Colonic mucosa (tissue), 4 donors: ENCODE data around the gene RALGAPA2. TPM values are rescaled to one million over a fixed set of nuclear protein-coding genes. Genes with fewer than 3 reads are reported as not detected.

ENCODE experiments used
- DNase-seq: peaks from one replicate; pipeline ENCODE4 v3.0.0-alpha.2; 2020
- H3K27ac ChIP-seq: fragments of 200-600 bp; one replicate; pipeline ENCODE4 v1.8.0; 2021
- H3K27me3 ChIP-seq: fragments of 200-600 bp; one replicate; pipeline ENCODE4 v1.8.0; 2021
- H3K36me3 ChIP-seq: fragments of 200-600 bp; one replicate; pipeline ENCODE4 v1.8.0; 2021
- H3K4me1 ChIP-seq: fragments of 200-600 bp; one replicate; pipeline ENCODE4 v1.8.0; 2021; ENCODE audit warnings: mild to moderate bottlenecking
- H3K4me3 ChIP-seq: fragments of 200-600 bp; one replicate; pipeline ENCODE4 v1.8.0; 2021
- H3K9ac ChIP-seq, 2 donors: one replicate each; pipeline ENCODE4 v1.7.0; 2013; ENCODE audit warnings: control low read depth in 2 of 2, low read depth in 2 of 2, low read length in 2 of 2
- H3K9me3 ChIP-seq: fragments of 200-600 bp; one replicate; pipeline ENCODE4 v1.8.0; 2021
- intact Hi-C: fragments of 100-400 bp; cut with DNase I; formaldehyde crosslinking; loops from one replicate; pipeline ENCODE4 v1.14.1; 2022
- total RNA-seq, 2 donors: library from RNA; stranded (reverse); fragmentation: NEBNext Ultra II Directional in 1 of 2; extraction: Animal tissue kit (Norgen Biotek cat#: 25700) in 1 of 2; gene quantifications; one replicate each; pipeline ENCODE4 v1.2.1, GENCODE V29; 2021
- TF ChIP-seq, protein P1 (sequence below): fragments of 200-600 bp; IDR thresholded peaks from one replicate; pipeline ENCODE4 v1.8.0; 2022; ENCODE audit warnings: antibody characterized with exemption, mild to moderate bottlenecking
- donor health status: healthy.
- donor health status: DM: no; HTN: no; CAD: no.
- donor health status: DM: no; HTN: no; CAD: no.

Gene RALGAPA2
- total RNA-seq, 2 donors from 2014 or later, result 64.5 to 66.1 TPM

DNA sequence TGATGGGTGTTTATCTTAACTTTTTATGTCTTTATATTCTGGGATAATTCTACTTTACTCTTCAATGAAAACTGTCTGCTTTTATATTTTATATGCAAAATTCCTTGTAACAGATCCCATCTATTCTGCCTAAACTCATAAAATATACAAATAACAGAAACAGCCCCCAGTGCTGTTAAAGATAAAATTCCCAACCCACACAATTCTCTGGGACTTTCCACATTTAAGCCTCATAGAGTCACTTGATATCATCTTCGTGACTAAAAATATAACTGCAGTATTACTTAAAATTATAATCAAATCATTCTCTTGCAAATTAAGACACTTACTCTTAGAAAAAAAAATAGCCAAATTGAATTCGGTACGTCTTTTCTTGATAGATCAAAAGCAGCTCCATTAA lies 284.4 kb downstream of the RALGAPA2 start:
- intact Hi-C loops, result no loop called here
- H3K27ac ChIP-seq, result no peak overlapping the region
- no peaks in the 10 kb centered on the region for H3K36me3 ChIP-seq
- no peak overlapping the region for H3K9ac ChIP-seq
- H3K4me1 ChIP-seq, result no peaks in the 10 kb centered on the region
- no peaks in the 10 kb centered on the region for H3K27me3 ChIP-seq
- H3K4me3 ChIP-seq, result no peak overlapping the region
- TF ChIP-seq, protein P1, sequence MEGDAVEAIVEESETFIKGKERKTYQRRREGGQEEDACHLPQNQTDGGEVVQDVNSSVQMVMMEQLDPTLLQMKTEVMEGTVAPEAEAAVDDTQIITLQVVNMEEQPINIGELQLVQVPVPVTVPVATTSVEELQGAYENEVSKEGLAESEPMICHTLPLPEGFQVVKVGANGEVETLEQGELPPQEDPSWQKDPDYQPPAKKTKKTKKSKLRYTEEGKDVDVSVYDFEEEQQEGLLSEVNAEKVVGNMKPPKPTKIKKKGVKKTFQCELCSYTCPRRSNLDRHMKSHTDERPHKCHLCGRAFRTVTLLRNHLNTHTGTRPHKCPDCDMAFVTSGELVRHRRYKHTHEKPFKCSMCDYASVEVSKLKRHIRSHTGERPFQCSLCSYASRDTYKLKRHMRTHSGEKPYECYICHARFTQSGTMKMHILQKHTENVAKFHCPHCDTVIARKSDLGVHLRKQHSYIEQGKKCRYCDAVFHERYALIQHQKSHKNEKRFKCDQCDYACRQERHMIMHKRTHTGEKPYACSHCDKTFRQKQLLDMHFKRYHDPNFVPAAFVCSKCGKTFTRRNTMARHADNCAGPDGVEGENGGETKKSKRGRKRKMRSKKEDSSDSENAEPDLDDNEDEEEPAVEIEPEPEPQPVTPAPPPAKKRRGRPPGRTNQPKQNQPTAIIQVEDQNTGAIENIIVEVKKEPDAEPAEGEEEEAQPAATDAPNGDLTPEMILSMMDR, result no peak
- H3K9me3 ChIP-seq, result no peaks in the 10 kb centered on the region
- DNase-seq, result no peak

DNA sequence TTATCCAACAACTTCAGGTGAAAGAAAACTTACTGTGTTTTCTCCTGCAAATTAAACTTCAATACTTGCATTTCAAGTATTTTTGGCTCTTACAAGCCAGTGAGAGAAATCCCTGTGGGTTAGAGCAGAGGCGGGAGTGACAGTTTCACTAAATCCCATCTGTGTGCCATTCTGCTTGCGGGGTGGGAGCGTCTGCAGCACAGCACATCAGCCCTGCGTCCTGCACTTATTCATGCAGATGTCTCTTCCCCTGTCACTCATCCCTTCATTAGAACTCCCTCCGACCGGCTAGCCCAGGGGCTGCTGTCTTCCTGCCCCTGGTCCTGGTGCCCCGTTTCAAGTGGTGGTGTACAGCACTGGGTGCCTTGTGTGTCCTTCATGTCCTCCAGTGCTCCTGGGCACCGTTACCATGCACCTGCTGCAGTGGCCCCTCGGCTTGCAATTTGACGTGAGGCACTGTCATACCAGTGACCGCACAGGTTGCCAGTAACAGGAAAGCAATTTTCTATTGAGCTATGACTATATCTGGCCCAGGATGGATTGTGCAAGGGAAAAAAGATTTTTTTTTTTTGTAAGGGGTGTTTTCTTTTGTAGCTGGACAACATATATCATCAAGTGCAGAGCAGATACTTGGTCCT lies 285.1 kb downstream of the RALGAPA2 start:
- Histone ChIP-seq H3K4me3 (no peak overlapping the region), H3K36me3 (no peaks in the 10 kb centered on the region), H3K27me3 (no peaks in the 10 kb centered on the region), H3K9me3 (no peaks in the 10 kb centered on the region), H3K4me1 (no peaks in the 10 kb centered on the region), H3K9ac (no peak overlapping the region), H3K27ac (no peak overlapping the region)
- intact Hi-C loops, result no loop called here
- no peak for DNase-seq
- TF ChIP-seq, protein P1, result no peak

DNA sequence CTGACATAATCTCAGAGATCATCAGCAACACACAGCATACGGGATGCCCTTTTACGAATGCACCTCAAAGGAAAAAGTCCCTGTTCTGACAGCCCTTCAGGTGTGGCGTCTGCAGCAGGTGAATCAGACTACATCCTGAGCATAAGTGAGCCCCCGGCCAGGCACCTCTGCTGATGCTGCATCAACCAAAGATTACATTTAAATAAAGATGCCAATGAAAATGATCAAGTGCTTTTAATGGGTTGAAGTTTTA lies 285.9 kb downstream of the RALGAPA2 start:
- H3K9ac ChIP-seq, result no peak overlapping the region

DNA sequence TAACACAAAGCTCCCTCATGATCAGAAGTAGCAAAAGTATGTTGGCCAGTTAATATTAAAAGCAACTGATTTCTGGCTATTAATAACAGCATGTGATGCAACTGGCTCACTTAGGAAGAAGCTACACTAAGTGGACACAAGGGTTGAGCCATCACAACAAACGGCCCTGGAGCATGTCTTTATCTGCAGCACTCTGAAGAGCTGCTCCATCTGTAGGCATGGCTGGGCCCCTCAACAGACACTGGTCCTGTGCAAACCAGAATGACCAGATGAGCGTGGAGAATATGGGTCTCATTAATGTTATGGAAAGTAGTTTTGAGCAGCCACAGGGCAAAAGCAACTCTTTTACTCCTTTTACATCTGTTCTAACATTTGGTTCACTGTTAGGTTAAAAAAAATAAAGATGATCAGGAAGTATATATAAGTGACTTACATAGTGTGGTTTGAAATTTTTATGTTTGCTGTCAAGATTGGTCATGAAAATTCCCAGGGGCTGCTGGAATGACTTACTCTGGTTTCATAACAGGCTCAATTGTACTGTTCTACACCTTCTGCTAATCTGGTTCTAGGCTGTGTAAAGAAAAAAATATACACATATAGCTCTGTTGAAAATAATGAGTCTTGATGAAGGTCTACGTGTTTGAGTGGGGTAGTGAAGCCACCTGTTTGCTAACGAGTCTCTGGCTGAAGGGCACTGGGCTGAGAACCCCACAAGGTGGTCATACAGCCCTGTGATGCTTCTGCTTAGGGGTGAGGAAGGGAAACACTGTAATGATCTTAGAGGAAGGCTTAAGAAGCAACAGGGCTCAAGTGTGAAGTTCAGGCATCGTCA lies 286.4 kb downstream of the RALGAPA2 start:
- DNase-seq, result no peak
- TF ChIP-seq, protein P1, result no peak
- H3K9ac ChIP-seq, result no peak overlapping the region
- H3K4me3 ChIP-seq, result no peak overlapping the region
- no peaks in the 10 kb centered on the region for H3K36me3 ChIP-seq
- intact Hi-C loops, result no loop called here
- no peaks in the 10 kb centered on the region for H3K9me3 ChIP-seq
- no peak overlapping the region for H3K27ac ChIP-seq
- H3K4me1 ChIP-seq, result no peaks in the 10 kb centered on the region
- H3K27me3 ChIP-seq, result no peaks in the 10 kb centered on the region

More for the DNA sequence above, 285.9 kb downstream of the RALGAPA2 start:
- no peak overlapping the region for H3K27ac ChIP-seq
- no peaks in the 10 kb centered on the region for H3K36me3 ChIP-seq
- no peaks in the 10 kb centered on the region for H3K27me3 ChIP-seq
- TF ChIP-seq, protein P1, result no peak
- H3K9me3 ChIP-seq, result no peaks in the 10 kb centered on the region
- no peak overlapping the region for H3K4me3 ChIP-seq
- intact Hi-C loops, result no loop called here
- no peaks in the 10 kb centered on the region for H3K4me1 ChIP-seq
- DNase-seq, result no peak

DNA sequence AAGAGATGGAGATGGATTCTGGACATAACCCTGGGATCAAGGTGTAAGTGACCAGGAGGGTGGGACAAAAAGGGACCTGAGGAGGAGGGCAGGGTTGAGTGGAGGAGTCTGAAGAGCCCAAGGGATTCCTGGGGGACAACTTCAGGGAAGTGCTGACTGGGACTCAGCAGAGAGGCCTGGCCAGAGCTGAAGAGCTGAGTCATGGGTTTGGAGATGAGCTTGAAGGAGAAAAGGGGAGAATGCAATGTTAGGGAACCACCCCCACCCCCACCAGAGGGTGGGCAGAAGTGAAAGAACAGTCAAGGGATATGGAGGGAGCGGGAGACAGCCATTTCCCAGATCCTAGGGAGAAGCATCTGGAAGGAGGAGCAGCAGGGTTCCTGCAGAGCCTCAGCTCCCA lies 289.3 kb downstream of the RALGAPA2 start:
- Histone ChIP-seq H3K36me3 (no peaks in the 10 kb centered on the region), H3K4me3 (no peak overlapping the region), H3K27ac (no peak overlapping the region), H3K4me1 (no peaks in the 10 kb centered on the region), H3K9ac (no peak overlapping the region), H3K27me3 (no peaks in the 10 kb centered on the region), H3K9me3 (no peaks in the 10 kb centered on the region)
- TF ChIP-seq, protein P1, result no peak
- DNase-seq, result no peak
- intact Hi-C loops, result no loop called here
